ENCODE results near the gene STON2. TPM values are rescaled to one million over a fixed set of nuclear protein-coding genes. Genes with fewer than 3 reads are reported as not detected.

The STON2 gene
- total and polyA plus RNA-seq, 4 donors: 1.9 to 30.0 (median 7.3) TPM

- H3K4me3 ChIP-seq (ENCODE audit: low read depth in 1 of 3, low read length in 3 of 3): no peak overlapping the region
- no peak for DNase-seq (ENCODE audit: low spot score)
- 96% methylated on average over 4 of the region's 4 CpGs for WGBS
- peaks cover 0 to 25% (median 6%) of the 10 kb centered on the region in 4 donors for H3K4me1 ChIP-seq (ENCODE audit: control insufficient read depth in 4 of 4, insufficient read depth in 4 of 4, low read length in 3 of 4)
- H3K27me3 ChIP-seq (ENCODE audit: control insufficient read depth in 4 of 4, insufficient read depth in 4 of 4, low read length in 3 of 4): no peaks in the 10 kb centered on the region
- no peaks in the 10 kb centered on the region for H3K9me3 ChIP-seq (ENCODE audit: control insufficient read depth in 4 of 4, low read length in 3 of 4)
- H3K27ac ChIP-seq (ENCODE audit: low read depth in 1 of 2, low read length in 2 of 2): no peak overlapping the region
- no peak overlapping the region for H3K9ac ChIP-seq (ENCODE audit: low read depth in 1 of 2, low read length in 2 of 2)
- H3K36me3 ChIP-seq (ENCODE audit: control insufficient read depth in 4 of 4, insufficient read depth in 3 of 4, low read depth in 1 of 4, low read length in 3 of 4): no peaks in the 10 kb centered on the region
- no peak for TF ChIP-seq YY1 (IDR thresholded peaks at IDR 0.05)
- no peak for TF ChIP-seq HNF4A (conservative IDR thresholded peaks at IDR 0.05)
- no peak for TF ChIP-seq CTCF (IDR thresholded peaks at IDR 0.05; ENCODE audit: low read depth, low read length, missing input control)
- no peak for TF ChIP-seq ZBTB33 (IDR thresholded peaks at IDR 0.05)
- no peak for TF ChIP-seq RAD21 (IDR thresholded peaks at IDR 0.05)
- no peak for TF ChIP-seq GABPA (IDR thresholded peaks at IDR 0.05 in 1 of 2, conservative IDR thresholded peaks at IDR 0.05 in 1 of 2)
- no peak for TF ChIP-seq FOXA2 (IDR thresholded peaks at IDR 0.05)
- no peak for TF ChIP-seq HNF4G (IDR thresholded peaks at IDR 0.05)
- TF ChIP-seq NR2F2 (IDR thresholded peaks at IDR 0.05): no peak
- TF ChIP-seq ATF3 (IDR thresholded peaks at IDR 0.05): no peak
- TF ChIP-seq RXRA (IDR thresholded peaks at IDR 0.05): no peak
- no peak for TF ChIP-seq MAX (IDR thresholded peaks at IDR 0.05)
Observed at GRCh38 chr14:81305065-81305464, 95.1 kb downstream of the STON2 start.

GRCh38 chr14:81303258-81303935 lies 96.7 kb downstream of the STON2 start:
- Histone ChIP-seq H3K27me3 (ENCODE audit: control insufficient read depth in 4 of 4, insufficient read depth in 4 of 4, low read length in 3 of 4) (no peaks in the 10 kb centered on the region), H3K36me3 (ENCODE audit: control insufficient read depth in 4 of 4, insufficient read depth in 3 of 4, low read depth in 1 of 4, low read length in 3 of 4) (no peaks in the 10 kb centered on the region), H3K9me3 (ENCODE audit: control insufficient read depth in 4 of 4, low read length in 3 of 4) (no peaks in the 10 kb centered on the region), H3K4me3 (ENCODE audit: low read depth in 1 of 3, low read length in 3 of 3) (peak overlapping the region in 2 of 3 donors; percentile 22 to 37), H3K4me1 (ENCODE audit: control insufficient read depth in 4 of 4, insufficient read depth in 4 of 4, low read length in 3 of 4) (peaks cover 0 to 27% (median 7%) of the 10 kb centered on the region in 4 donors), H3K27ac (ENCODE audit: low read depth in 1 of 2, low read length in 2 of 2) (peak overlapping the region; percentile 86 to 94), H3K9ac (ENCODE audit: low read depth in 1 of 2, low read length in 2 of 2) (peak overlapping the region in 1 of 2 donors; percentile 68)
- DNase-seq (ENCODE audit: low spot score): peak; percentile 73
- WGBS: 18% methylated on average over 5 of the region's 5 CpGs
- TF ChIP-seq ZBTB33 (IDR thresholded peaks at IDR 0.05): peak; percentile 93
- TF ChIP-seq HNF4A (conservative IDR thresholded peaks at IDR 0.05): peak; percentile 80 to 89
- TF ChIP-seq TAF1 (conservative IDR thresholded peaks at IDR 0.05): no peak
- TF ChIP-seq MAX (IDR thresholded peaks at IDR 0.05): peak; percentile 69
- no peak for TF ChIP-seq NR2F2 (IDR thresholded peaks at IDR 0.05)
- peak; percentile 99 for TF ChIP-seq SP1 (IDR thresholded peaks at IDR 0.05)
- peak; percentile 92 for TF ChIP-seq FOXA1 (IDR thresholded peaks at IDR 0.05)
- peak; percentile 97 to 98 for TF ChIP-seq JUND (IDR thresholded peaks at IDR 0.05)
- TF ChIP-seq EGR1 (IDR thresholded peaks at IDR 0.05; ENCODE audit: low read depth in 2 of 2): peak in 1 of 2 donors; percentile 79
- TF ChIP-seq YY1 (IDR thresholded peaks at IDR 0.05): peak; percentile 86
- TF ChIP-seq RAD21 (IDR thresholded peaks at IDR 0.05): peak; percentile 28
- peak; percentile 97 for TF ChIP-seq FOXA2 (IDR thresholded peaks at IDR 0.05)
- TF ChIP-seq CTCF (IDR thresholded peaks at IDR 0.05; ENCODE audit: low read depth, low read length, missing input control): no peak
- no peak for TF ChIP-seq GABPA (IDR thresholded peaks at IDR 0.05 in 1 of 2, conservative IDR thresholded peaks at IDR 0.05 in 1 of 2)
- peak; percentile 89 for TF ChIP-seq ATF3 (IDR thresholded peaks at IDR 0.05)
- TF ChIP-seq RXRA (IDR thresholded peaks at IDR 0.05): peak; percentile 98 to 99
- peak; percentile 54 for TF ChIP-seq HNF4G (IDR thresholded peaks at IDR 0.05)
